PFSK-1 (cell line): ENCODE data around the gene PHLDB1.

Experiments used
- FOXP2 ChIP-seq: optimal IDR thresholded peaks from 2 replicates; pipeline ENCODE3; 2011; ENCODE audit warnings: borderline replicate concordance, control low read depth, inconsistent platforms; ENCODE audit not compliant: insufficient read depth; ENCODE audit errors: extremely low read length, extremely low read depth
- POLR2AphosphoS5 ChIP-seq: IDR thresholded peaks from 2 replicates; pipeline ENCODE4 v1.6.1; 2012; ENCODE audit warnings: low read depth, mild to moderate bottlenecking, control low read depth, low read length, moderate library complexity
- REST ChIP-seq, 2 experiments: IDR thresholded peaks; 2 replicates each; pipeline versions ENCODE4 v1.6.1 to v1.8.0; 2011 to 2012; ENCODE audit warnings: low read depth in 2 of 2, low read length in 2 of 2, control low read depth in 1 of 2, inconsistent platforms in 1 of 2, mild to moderate bottlenecking in 1 of 2, moderate library complexity in 1 of 2; ENCODE audit not compliant: insufficient read depth in 1 of 2
- SIN3A ChIP-seq: IDR thresholded peaks from 2 replicates; pipeline ENCODE4 v1.6.1; 2012; ENCODE audit warnings: mild to moderate bottlenecking, low read length, moderate library complexity, borderline replicate concordance; ENCODE audit not compliant: insufficient read depth
- TAF1 ChIP-seq: IDR thresholded peaks from 2 replicates; pipeline ENCODE4 v1.6.1; 2012; ENCODE audit warnings: low read length, control low read depth, borderline replicate concordance; ENCODE audit not compliant: insufficient read depth

Gene PHLDB1

GRCh38 chr11:118623269-118623655, 15.8 kb downstream of the PHLDB1 start:
- TF ChIP-seq REST (IDR thresholded peaks at IDR 0.05; ENCODE audit: insufficient read depth in 1 of 2, low read depth in 2 of 2, low read length in 2 of 2) = no peak
- no peak for TF ChIP-seq POLR2AphosphoS5
- no peak for TF ChIP-seq FOXP2

- TF ChIP-seq REST (IDR thresholded peaks at IDR 0.05; ENCODE audit: insufficient read depth in 1 of 2, low read depth in 2 of 2, low read length in 2 of 2) (no peak), FOXP2 (no peak), SIN3A (no peak)
Observed at GRCh38 chr11:118625036-118625690, 17.7 kb downstream of the PHLDB1 start.

GRCh38 chr11:118625976-118626375, 18.6 kb downstream of the PHLDB1 start:
- no peak for TF ChIP-seq SIN3A
- TF ChIP-seq TAF1 = no peak

- TF ChIP-seq POLR2AphosphoS5 = no peak
- no peak for TF ChIP-seq TAF1
- TF ChIP-seq SIN3A = no peak
- no peak for TF ChIP-seq FOXP2
- no peak for TF ChIP-seq REST (IDR thresholded peaks at IDR 0.05; ENCODE audit: insufficient read depth in 1 of 2, low read depth in 2 of 2, low read length in 2 of 2)
Observed at GRCh38 chr11:118627566-118627965, 20.2 kb downstream of the PHLDB1 start.

GRCh38 chr11:118628031-118628430, 20.6 kb downstream of the PHLDB1 start:
- TF ChIP-seq FOXP2 (no peak), TAF1 (no peak), REST (IDR thresholded peaks at IDR 0.05; ENCODE audit: insufficient read depth in 1 of 2, low read depth in 2 of 2, low read length in 2 of 2) (no peak), SIN3A (no peak), POLR2AphosphoS5 (no peak)

GRCh38 chr11:118628432-118628831, 21.0 kb downstream of the PHLDB1 start:
- no peak for TF ChIP-seq TAF1
- TF ChIP-seq SIN3A = no peak
- no peak for TF ChIP-seq FOXP2
- no peak for TF ChIP-seq POLR2AphosphoS5
- no peak for TF ChIP-seq REST (IDR thresholded peaks at IDR 0.05; ENCODE audit: insufficient read depth in 1 of 2, low read depth in 2 of 2, low read length in 2 of 2)
